Gastroesophageal sphincter (tissue), 3 donors: ENCODE measurements around the gene RAMP2.
"Not testable (repeated sequence)": the region's sequence is repeated elsewhere in the genome, so short reads cannot be mapped to it uniquely, and the experiment has no call there.

Experiments used
- CTCF ChIP-seq, 4 experiments: fragments of 200-600 bp in 2 of 4; fragments of 450-650 bp in 2 of 4; sonication (generic) in 1 of 4; IDR thresholded peaks; one replicate each; pipeline ENCODE4 v1.5.1; 2017 to 2019; ENCODE audit warnings: antibody characterized with exemption in 4 of 4, mild to moderate bottlenecking in 2 of 4, moderate library complexity in 2 of 4
- EP300 ChIP-seq: sonication (generic); formaldehyde crosslinking; IDR thresholded peaks from one replicate; pipeline ENCODE4 v1.6.1; 2017; ENCODE audit warnings: antibody characterized with exemption, mild to moderate bottlenecking
- POLR2A ChIP-seq, 2 donors: fragments of 450-650 bp; IDR thresholded peaks; one replicate each; pipeline ENCODE4 v1.6.1; 2017; ENCODE audit warnings: antibody characterized with exemption in 2 of 2, mild to moderate bottlenecking in 2 of 2, moderate library complexity in 1 of 2

GRCh38 chr17:42769964-42770363 is 8.9 kb downstream of the RAMP2 start:
- TF ChIP-seq CTCF (IDR thresholded peaks at IDR 0.05); EP300; POLR2A (IDR thresholded peaks at IDR 0.05): not testable (repeated sequence)
